NCI-H1048 (cell line): ENCODE data around the gene IL19.
A peak's percentile ranks its signal among the peaks of the same experiment; 100 is the strongest.

ENCODE experiments used
- DNase-seq: peaks from one replicate; lab custom pipeline; 2025; lab: John Stamatoyannopoulos, UW

Gene IL19, protein sequence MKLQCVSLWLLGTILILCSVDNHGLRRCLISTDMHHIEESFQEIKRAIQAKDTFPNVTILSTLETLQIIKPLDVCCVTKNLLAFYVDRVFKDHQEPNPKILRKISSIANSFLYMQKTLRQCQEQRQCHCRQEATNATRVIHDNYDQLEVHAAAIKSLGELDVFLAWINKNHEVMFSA

DNA sequence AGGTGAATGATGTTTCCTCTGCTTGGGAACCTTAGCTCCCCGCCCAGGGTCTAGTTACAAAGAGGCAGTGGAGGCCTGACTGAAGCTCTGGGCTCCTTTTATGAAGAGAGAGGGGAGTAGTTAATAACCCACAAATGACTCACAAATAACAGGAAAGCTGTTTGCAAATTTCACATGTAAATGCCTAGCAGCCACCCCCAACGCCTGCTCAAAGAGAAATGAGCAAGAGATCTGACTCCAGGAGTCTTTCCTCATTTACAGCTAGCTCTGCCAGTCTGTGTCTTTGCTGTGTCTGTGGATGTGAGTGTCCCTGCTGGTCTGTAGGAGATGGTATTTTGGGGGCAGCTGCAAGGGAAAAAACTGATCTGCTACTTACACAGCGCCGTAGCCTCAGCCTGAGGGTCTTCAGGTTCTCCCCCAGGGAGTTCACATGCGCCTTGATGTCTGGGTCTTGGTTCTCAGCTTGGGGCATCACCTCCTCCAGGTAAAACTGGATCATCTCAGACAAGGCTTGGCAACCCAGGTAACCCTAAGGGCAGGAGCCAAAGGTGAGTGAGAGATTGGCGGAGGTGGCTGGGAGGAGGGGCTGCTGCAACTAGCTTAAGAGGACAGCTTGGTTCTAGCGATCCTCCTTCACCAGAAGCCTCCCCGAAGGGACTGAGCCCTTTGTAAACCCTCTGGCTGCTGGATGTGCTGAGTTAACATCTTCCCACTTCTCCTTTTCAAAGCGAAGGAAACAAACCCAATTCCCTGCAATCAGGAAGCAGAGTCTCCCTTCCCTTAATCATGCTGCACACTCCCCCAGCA is at the start of gene IL19:
Gene IL19 (plus strand): TSS at position 243 of the 807 bp plus-strand sequence. CDS start 65,890 bp downstream, outside the sequence.
- DNase-seq: no peak

DNA sequence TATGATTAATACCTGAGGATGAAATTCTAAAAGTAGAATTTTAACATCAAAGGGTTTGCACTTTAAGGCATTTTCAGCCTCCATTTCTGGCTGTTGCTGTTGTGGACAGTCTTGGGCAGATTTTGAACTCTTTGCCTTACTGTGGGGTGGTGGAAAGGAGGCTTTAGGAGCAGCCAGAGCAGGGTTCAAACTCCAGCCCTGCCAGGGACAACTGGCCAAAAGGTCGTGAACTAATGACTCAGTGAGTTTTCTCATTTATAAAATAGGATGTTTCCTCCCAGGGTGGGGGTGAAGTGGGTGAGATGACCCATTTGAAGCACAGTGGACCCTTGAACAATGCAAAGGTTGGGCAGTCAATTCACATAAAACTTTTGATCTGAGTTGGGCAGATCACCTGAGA is 49.1 kb upstream of the IL19 start:
- no peak for DNase-seq

DNA sequence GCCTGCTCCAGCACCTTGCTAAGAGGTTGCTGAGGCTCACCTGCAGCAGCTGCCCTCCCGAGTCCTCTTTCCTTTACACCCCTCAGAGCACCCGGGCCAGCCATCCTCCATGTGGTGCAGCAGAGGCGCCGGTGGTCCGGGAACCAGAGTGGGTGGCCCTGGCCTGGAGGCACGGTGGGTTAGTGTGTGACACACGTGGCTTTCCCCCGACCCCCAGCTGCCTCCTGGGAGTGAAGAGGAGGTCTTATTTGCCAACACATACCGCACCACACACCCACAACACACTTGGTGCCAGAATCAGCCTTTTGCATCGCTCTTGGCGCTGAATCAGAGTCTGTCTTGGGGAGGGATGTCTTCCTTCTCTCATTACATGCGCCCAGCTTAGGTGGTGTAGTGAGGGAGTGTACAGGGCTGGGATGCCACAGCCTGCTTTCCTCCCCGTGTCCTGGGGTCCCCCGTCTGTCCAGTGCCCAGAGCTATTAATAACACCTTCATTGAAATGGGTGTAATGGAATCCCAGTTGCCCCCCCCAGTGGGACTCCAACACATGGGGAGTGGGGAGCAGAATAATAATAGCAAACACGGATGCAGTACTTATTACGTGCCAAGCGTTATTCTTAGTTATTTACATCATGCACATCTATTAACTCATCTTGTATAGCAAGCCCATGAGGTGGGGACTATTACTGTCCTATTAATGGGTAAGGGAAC is 47.7 kb upstream of the IL19 start:
- no peak for DNase-seq

DNA sequence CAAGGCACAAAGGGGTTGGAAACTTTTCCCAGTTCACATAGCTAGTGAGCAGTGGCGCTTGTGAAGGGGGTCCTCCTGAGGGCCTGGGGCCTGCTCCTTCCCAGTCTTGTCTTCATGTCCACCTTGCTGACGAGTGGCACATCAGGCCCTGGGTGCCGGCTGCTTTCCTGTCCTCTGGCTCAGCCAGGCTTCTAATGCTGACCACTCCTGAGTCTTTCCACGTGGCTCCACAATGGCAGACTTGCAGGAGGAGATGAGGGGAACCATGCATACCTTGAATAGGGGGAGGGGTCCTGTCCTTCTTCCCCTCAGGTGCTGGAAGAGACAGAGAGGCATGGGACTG is 47.1 kb upstream of the IL19 start:
- DNase-seq: no peak

DNA sequence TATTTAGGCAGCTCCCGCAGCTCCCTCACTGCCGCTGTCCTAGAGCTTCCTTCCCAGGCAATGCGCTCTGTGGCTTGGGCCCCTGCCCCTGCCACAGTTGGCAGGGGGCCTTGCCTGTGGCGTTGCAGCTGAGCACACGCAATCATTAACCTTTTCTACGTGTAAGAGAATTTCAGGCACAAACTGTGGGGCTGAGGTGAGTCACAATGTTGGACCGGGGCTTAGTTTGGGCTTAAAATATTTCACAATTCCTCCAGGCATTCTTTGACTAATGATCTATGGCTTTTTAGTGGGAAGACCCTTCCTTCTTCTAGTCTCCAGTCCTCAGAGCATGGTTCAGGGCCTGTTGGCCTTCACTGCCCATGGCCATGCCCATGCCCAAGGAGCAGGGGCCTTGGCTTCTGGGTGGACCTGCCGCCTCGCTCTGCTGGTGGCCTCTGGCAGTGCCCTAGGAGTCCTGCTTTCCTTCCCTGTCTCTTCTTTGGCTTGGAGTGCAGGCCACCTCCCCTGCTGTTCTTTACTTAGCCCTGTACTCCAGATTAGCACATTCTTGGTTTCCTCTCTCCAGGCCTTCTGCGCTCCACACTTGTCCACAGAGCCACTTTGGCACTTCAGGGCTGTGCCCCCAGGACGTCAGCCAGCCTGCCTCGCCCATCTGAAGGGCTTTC is 46.6 kb upstream of the IL19 start:
- no peak for DNase-seq

DNA sequence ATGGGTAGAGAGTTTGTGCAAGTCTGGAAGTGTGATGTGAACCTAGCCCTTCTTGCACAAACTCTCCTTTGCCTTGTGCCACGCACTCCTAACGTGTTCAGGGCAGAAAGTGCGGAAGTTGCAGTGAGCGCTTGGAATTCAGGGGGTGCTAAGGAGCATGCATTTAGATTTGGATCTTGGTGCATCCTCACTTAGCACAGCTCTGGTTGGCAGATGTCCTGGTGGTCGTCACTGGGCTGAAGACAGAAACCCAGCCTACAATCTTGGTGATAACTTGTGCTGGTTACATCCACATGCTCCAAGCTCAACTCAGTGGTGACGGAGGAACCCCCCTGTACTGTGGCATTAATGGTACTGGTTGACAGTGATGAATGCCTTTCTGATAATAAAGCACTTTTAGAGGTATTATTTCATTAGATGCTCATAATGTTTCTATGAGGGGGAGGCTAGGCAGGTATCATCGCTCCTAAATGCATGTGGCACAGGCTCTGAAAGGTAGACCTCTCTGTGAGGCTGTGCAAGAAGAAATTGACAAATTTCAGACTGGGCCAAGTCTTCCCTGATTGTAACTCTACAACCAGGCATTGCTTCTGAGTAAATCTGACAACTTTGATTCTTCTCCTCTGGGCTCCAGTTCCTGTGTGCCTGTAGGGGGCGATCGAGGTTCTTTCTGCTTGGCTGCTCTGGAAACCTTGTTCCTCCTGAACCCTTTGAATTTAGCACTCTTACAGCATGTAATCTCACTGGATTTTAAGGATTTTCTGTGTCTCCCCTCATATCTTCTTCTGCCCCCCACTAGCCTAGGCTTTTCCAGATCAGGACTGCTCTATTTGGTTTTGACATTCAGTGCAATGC is 45.2 kb upstream of the IL19 start:
- DNase-seq: no peak

DNA sequence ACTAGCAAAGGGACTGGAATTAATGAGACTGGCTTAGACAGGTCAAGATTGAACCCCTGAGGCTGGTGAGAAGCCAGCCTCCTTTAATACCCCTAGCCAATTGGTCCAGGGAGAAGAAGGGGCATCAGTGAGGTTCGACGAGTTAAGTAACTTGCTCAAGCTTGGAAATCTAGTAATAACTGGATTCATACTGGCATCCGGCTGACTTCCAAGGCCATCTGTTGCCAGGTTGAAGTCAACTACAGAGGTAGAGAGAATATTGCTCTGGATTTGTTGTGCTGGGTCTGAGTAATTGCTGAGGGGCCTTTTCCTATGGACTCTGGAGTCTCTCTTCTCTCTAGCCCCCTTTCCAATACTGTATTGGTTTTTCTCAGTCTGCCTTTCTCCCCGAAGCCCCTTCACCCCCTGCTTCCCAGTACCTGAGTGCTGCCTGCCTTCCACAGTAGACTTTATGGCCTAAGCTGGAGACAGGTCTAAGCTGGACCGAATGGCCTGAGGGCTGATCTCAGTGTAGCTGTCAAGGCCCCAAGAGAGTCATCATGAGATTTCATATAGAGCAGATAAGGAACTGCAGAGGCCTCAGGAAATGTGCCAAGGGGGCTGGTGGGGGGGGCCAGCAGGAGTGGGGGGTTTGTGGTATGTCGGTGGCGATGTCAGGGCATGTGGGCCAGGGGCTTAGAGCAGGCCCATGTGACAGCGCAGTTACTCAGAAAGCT is 42.4 kb upstream of the IL19 start:
- no peak for DNase-seq

DNA sequence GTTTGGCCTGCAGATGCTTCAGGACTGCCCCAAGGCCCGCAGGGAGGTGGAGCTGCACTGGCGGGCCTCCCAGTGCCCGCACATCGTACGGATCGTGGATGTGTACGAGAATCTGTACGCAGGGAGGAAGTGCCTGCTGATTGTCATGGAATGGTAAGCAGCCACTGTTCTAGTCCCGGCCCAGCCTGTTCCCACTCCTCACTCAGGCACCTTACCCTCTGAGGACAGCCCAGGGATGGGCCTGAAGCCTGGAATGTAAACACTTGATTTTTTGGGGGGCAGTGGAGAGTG is 41.9 kb upstream of the IL19 start:
- DNase-seq: no peak

DNA sequence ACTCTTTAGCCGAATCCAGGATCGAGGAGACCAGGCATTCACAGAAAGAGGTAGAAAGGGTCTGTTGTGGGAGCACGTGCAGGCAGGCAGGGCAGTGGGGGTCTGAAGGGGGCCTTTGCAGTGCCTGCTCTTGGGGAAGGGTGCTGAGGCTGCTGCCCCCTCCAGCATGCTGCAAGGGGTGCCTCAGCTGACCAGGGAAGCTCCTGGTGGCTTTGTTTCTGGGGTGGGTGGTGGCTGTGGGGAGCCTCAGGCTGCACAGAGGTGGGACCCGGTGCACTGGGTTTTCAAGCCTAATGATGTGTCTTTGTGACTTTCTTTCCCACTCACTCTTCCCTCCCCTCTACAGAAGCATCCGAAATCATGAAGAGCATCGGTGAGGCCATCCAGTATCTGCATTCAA is 41.5 kb upstream of the IL19 start:
- DNase-seq: no peak

DNA sequence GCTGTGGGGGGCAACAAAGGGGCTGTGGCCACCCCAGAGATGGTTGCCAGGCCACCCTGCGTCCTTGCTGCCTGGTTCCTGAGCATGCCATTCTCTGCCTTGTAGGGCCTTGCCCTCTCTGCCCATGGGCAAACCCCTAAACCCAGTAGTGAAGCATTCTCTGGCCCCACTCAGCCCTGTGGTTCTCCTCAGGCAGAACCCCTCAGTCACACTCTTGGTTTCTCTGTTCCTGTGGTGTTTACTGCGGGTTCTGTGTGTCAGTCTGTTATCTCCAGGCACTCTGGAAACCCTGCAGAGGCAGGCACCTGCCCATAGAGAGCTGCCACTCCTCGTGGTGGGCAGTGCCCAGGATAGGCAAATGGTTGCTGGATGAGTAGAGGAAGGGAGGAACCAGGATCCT is 41.1 kb upstream of the IL19 start:
- no peak for DNase-seq

DNA sequence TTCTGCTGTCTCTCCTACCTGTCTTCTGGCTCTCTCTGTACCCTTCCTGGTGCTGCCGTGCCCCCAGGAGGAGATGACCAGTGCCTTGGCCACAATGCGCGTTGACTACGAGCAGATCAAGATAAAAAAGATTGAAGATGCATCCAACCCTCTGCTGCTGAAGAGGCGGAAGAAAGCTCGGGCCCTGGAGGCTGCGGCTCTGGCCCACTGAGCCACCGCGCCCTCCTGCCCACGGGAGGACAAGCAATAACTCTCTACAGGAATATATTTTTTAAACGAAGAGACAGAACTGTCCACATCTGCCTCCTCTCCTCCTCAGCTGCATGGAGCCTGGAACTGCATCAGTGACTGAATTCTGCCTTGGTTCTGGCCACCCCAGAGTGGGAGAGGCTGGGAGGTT is 38.1 kb upstream of the IL19 start:
- DNase-seq: no peak

DNA sequence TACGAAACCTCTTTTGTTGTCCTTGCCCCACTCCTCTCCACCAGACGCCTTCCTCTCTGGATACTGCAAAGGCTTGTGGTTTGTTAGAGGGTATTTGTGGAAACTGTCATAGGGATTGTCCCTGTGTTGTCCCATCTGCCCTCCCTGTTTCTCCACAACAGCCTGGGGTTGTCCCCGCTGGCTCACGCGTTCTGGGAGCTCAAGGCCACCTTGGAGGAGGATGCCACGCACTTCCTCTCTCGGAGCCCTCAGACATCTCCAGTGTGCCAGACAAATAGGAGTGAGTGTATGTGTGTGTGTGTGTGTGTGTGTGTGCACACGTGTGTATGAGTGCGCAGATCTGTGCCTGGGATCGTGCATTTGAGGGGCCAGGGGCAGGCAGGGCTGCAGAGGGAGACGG is 37.6 kb upstream of the IL19 start:
- DNase-seq: no peak

DNA sequence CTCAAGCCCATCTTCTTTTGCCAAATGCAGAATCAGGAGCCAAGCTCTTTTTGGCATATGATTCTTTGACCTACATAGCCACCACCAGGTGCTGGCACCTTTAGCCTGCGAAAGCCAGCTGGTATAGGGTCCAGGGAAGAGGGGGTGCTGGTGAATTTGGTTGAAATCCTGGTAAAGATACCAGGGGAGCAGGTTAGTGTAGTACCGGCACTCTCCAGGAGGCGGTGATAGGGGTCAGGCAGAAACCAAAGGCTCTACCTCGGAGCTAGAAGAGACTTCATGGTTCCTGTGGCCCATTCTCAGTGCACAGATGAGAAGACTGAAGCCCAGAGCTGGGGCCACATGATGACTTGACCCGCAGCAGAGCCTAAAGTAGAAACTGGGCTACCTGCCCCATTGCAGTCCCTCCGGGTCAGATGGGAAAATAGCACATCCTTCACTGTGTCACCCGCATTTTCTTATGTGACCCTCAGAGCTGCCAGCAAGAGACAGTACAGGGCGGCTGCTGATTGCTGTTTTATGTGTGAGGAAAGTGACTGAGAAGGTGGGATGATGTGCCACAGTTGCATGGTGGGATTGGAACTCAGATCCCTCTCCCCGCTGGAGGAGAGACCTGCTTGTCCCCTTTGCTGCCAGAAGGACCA is 36.0 kb upstream of the IL19 start:
- no peak for DNase-seq

DNA sequence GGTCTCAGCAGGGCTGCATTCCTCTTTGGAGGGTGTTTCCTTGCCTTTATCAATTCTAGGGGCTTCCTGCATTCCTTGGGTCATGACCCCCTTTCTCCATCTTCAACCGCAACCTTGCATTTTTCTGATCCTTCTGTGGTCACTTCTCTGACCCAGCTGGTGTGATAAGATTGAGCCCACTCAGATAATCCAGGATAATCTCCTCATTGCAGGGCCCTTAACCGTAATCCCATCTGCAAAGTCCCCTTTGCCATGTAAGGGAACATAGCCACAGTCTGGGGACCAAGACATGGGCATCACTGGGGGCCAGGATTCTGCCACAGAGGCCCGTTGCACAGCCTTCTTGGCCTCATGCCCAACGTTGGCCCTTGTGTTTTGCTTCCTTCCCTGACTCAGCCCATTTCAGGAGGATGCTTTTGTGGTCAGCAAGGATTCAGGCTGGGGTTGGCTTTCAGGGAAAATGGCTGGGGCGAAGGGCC is 35.0 kb upstream of the IL19 start:
- DNase-seq: no peak

DNA sequence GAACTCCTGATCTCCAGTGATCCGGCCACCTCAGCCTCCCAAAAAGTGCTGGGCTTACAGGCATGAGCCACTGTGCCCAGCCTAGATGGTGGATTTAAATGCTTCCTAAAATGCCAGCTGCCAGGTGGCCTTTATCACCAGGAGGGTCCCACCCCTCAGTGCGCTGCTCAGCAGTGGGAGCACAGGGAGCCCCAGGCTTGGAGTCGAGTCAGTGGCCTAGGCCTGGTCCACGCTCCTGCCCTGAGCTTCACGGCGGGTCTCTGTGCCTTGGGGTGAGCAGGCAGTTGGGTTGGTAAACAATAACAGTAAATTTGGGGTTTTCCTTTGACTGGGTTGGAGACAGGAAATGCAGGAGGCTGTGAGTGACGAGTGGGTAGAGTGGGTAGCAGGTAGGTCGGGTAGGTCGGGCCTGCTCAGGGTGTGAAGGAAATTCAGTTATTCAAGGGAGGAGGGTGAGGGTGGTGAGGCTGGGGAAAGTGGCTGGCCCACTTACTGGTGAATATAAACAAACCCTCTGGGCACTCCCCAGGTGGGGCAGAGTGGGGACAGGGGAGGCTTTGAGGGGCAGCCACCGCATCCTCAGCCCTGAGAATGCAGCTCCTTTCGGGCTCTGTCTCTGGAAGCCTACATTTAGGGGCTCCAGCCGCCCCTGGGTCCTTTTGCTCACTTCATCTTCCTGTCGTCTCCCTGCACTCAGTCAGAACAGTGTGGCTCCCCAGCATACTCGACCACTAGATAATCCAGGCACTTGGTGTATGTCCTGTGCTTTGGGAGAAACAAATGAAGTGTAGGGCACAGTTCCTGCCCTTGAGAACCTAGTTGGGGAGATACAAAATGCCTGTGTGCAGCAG is 33.5 kb upstream of the IL19 start:
- DNase-seq: no peak

DNA sequence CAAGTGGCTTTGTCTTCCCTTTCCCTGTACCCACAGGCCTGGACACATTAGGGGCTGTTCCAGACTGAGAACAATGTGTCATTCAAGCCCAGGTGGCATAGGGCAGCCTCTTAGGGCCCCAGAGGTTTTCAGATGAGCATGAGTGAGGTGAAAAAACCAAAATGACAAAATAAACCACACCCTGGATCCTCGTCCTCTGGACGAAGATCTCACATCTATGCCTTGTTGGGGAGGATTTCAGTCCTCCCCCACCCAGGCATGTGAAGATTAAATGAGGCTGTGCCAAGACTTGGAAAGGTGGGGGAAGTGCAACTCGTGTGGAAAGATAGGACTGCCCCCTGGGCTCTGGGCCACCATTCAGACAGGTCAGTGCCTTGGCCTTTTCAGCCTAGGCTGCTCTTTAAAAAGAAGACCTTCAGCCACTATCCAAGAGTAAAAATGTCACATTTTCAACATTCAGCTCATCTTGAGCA is 32.8 kb upstream of the IL19 start:
- no peak for DNase-seq

DNA sequence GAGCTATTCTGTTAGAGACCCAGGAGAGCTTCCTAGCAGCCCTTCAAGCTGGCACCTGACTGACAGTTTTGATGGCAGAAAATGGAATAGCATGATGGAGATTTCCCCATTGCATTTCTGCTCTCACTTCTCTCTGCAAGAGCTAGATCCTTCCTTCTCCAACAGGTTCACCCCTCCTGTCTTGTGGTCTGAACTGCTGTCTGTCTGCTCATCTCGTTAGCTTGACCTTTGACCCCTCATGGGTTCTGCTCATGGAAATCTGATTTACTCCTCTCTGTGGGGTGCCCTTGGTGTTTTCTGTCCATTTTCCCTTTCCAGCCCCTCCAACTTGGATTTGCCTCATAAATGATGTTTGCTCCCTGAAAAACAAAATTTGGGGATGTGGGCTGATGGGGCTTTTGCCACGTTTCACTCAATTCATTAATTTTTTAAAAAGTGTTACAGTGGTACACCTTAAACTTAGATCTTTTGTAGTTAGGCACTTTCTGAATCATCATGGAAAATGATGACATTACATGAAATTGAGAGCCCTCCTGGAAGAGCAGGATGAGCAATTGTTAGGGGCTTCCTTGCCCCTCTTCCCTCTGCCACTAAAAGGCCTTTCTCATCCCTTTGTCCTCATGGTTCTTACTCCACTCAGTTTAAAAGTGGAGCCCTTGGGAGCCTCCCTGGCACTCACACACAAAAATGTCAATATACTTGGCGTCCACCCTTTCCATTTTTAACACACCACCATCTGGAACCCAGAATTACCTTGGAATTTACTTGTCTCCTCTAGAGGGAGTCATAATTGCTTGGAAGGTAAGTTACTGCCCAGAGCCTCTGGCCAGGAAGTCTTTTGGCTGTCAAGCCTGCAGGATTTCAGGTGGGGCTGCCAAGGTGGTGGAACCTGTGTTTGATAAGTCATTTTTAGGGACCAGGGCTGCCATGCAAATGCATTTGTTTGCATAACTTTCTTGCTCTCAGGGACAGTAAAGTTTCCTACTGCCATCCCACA is 31.9 kb upstream of the IL19 start:
- no peak for DNase-seq

DNA sequence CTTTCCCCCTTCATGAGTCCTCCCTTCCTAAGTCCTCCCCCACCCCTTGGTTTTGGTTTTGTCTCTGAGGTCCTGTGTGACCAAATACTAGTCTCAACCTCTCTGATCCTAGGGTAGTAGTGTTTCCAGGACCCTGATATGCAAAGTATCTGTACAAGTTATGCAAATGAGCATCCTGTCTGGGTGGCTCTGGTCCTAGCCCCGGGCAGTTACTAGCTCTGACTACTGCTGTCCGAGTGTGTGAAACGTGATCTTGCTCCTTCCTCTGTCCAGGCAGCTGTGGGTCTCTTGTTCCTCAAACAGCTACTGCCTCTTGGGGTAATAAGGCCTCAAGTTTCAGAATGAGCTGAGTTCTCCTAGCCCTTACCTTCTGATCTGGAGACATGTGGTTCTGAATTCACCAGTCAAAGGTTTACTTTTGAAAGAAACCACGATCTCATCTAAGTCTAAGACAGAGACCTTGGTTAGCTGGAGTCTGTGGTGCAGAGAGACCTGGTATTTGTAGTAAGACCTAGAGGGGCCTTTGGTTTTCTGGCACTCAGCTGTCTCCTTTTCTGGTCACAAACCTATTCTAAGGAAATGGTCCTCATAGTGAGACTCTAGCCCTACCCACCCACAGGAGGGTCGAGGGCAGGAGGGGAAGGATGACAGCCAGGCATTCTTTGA is 31.0 kb upstream of the IL19 start:
- DNase-seq: peak; percentile 85
